SK-N-SH (cell line): ENCODE data around the gene POLDIP3. TPM values are rescaled to one million over a fixed set of nuclear protein-coding genes. Genes with fewer than 3 reads are reported as not detected.

ENCODE experiments used
- CTCF ChIA-PET: fragments of 300-600, 350-600 bp; formaldehyde crosslinking; extraction: SDS; loops from one replicate; lab custom pipeline; 2021; lab: Yijun Ruan, JAX
- POLR2A ChIA-PET: fragments of 350-600 bp; sonication (Branson Sonifier 250); formaldehyde crosslinking; extraction: SDS; loops from one replicate; lab custom pipeline; 2020; ENCODE audit warnings: antibody characterized with exemption, inconsistent platforms; lab: Yijun Ruan, JAX
- DNase-seq: peaks from one replicate; pipeline ENCODE4 v3.0.0; 2012
- H2AFZ ChIP-seq: fragments of 200-600 bp; sonication (generic); 2 replicates; pipeline ENCODE4 v1.8.1; 2016; ENCODE audit warnings: antibody characterized with exemption, mild to moderate bottlenecking, low read depth
- H3F3A ChIP-seq: fragments of 200-600 bp; sonication (generic); replicated peaks from 2 replicates; pipeline ENCODE3; 2016; ENCODE audit warnings: antibody characterized with exemption, mild to moderate bottlenecking; ENCODE audit not compliant: insufficient read depth
- H3K27ac ChIP-seq, 2 experiments: fragments of 200-500 bp in 1 of 2; fragments of 200-600 bp in 1 of 2; sonication (Bioruptor generic) in 1 of 2; sonication (generic), shearing (Covaris generic) in 1 of 2; 2 replicates each; pipeline versions ENCODE4 v1.5.1 to v1.6.1; 2014 to 2016; ENCODE audit warnings: low read depth in 2 of 2, inconsistent platforms in 1 of 2, low read length in 1 of 2, mild to moderate bottlenecking in 1 of 2, mixed read lengths in 1 of 2
- H3K27me3 ChIP-seq: fragments of 200-600 bp; sonication (generic), shearing (Covaris generic); 2 replicates; pipeline ENCODE4 v1.6.1; 2016; ENCODE audit warnings: mixed run types; ENCODE audit not compliant: insufficient read depth
- H3K36me3 ChIP-seq, 2 experiments: fragments of 200-500 bp in 1 of 2; fragments of 200-600 bp in 1 of 2; sonication (Bioruptor generic) in 1 of 2; sonication (generic) in 1 of 2; replicated peaks in 1 of 2; 2 replicates each; pipeline versions ENCODE3 to v1.5.1; 2014 to 2016; ENCODE audit warnings: low read length in 1 of 2, mild to moderate bottlenecking in 1 of 2; ENCODE audit not compliant: insufficient read depth in 2 of 2, control insufficient read depth in 1 of 2
- H3K4me1 ChIP-seq, 2 experiments: fragments of 200-500 bp in 1 of 2; fragments of 200-600 bp in 1 of 2; sonication (Bioruptor generic) in 1 of 2; sonication (generic), shearing (Covaris generic) in 1 of 2; 2 replicates each; pipeline versions ENCODE4 v1.5.1 to v1.6.1; 2014 to 2016; ENCODE audit warnings: low read depth in 1 of 2, low read length in 1 of 2, mixed run types in 1 of 2; ENCODE audit not compliant: insufficient read depth in 2 of 2, control insufficient read depth in 1 of 2
- H3K4me2 ChIP-seq: fragments of 200-600 bp; sonication (generic), shearing (Covaris generic); 2 replicates; pipeline ENCODE4 v1.6.1; 2017; ENCODE audit warnings: mixed run types
- H3K4me3 ChIP-seq, 2 experiments: fragments of 200-500 bp in 1 of 2; fragments of 200-600 bp in 1 of 2; sonication (Bioruptor generic) in 1 of 2; sonication (generic), shearing (Covaris generic) in 1 of 2; 2 replicates each; pipeline versions ENCODE4 v1.5.1 to v1.8.1; 2014 to 2016; ENCODE audit warnings: low read depth in 2 of 2, inconsistent platforms in 1 of 2, low read length in 1 of 2, mild to moderate bottlenecking in 1 of 2, mixed read lengths in 1 of 2, moderate library complexity in 1 of 2
- H3K79me2 ChIP-seq: fragments of 200-600 bp; sonication (generic); 2 replicates; pipeline ENCODE4 v1.8.1; 2017; ENCODE audit warnings: mild to moderate bottlenecking; ENCODE audit not compliant: insufficient read depth
- H3K9ac ChIP-seq: fragments of 200-600 bp; sonication (generic); 2 replicates; pipeline ENCODE4 v1.6.1; 2017; ENCODE audit warnings: mixed run types
- H3K9me2 ChIP-seq: fragments of 200-600 bp; sonication (generic); 2 replicates; pipeline ENCODE4 v1.6.1; 2017; ENCODE audit warnings: mixed run types
- H3K9me3 ChIP-seq: fragments of 200-600 bp; sonication (generic); 2 replicates; pipeline ENCODE4 v1.6.1; 2017; ENCODE audit warnings: mixed run types, mild to moderate bottlenecking, moderate library complexity
- H4K20me1 ChIP-seq: fragments of 200-600 bp; sonication (generic); 2 replicates; pipeline ENCODE4 v1.6.1; 2017; ENCODE audit warnings: mild to moderate bottlenecking, mixed run types; ENCODE audit not compliant: insufficient read depth
- CHD2 ChIP-seq: fragments of 150-350 bp; IDR thresholded peaks from 2 replicates; pipeline ENCODE4 v1.6.1; 2018; ENCODE audit warnings: low read length; ENCODE audit not compliant: partially characterized antibody
- CTCF ChIP-seq: fragments of 200-600 bp; sonication (generic); IDR thresholded peaks from 2 replicates; pipeline ENCODE4 v1.6.1; 2017; ENCODE audit warnings: antibody characterized with exemption, mild to moderate bottlenecking, moderate library complexity
- ELF1 ChIP-seq: IDR thresholded peaks from 2 replicates; pipeline ENCODE4 v1.4.0; 2012
- EP300 ChIP-seq, 2 experiments: IDR thresholded peaks; 2 replicates each; pipeline versions ENCODE4 v1.4.0 to v1.6.1; 2012; ENCODE audit warnings: borderline replicate concordance in 1 of 2, low read depth in 1 of 2, low read length in 1 of 2
- FOXJ3 ChIP-seq: sonication (generic); formaldehyde crosslinking; IDR thresholded peaks from 2 replicates; pipeline ENCODE4 v1.5.1; 2020; ENCODE audit warnings: mild to moderate bottlenecking, missing genetic modification reagents
- FOXM1 ChIP-seq: IDR thresholded peaks from 2 replicates; pipeline ENCODE4 v1.4.0; 2012; ENCODE audit warnings: low read depth, mild to moderate bottlenecking
- GABPA ChIP-seq: IDR thresholded peaks from 2 replicates; pipeline ENCODE4 v1.4.0; 2012; ENCODE audit warnings: low read depth, mild to moderate bottlenecking
- JUND ChIP-seq: IDR thresholded peaks from 2 replicates; pipeline ENCODE4 v1.4.0; 2012
- MXI1 ChIP-seq: IDR thresholded peaks from 2 replicates; pipeline ENCODE4 v1.6.1; 2012; ENCODE audit warnings: mild to moderate bottlenecking, low read depth, low read length, improper control_type of control experiment
- NRF1 ChIP-seq: IDR thresholded peaks from 2 replicates; pipeline ENCODE4 v1.6.1; 2012; ENCODE audit warnings: low read depth, mild to moderate bottlenecking, low read length
- POLR2AphosphoS5 ChIP-seq: IDR thresholded peaks from 2 replicates; pipeline ENCODE4 v1.6.1; 2012; ENCODE audit warnings: low read depth, low read length
- RAD21 ChIP-seq: IDR thresholded peaks from 2 replicates; pipeline ENCODE4 v1.6.1; 2012; ENCODE audit warnings: mild to moderate bottlenecking, low read length
- RCOR1 ChIP-seq: fragments of 150-350 bp; IDR thresholded peaks from 2 replicates; pipeline ENCODE4 v1.6.1; 2017; ENCODE audit warnings: antibody characterized with exemption, low read length
- RXRA ChIP-seq: IDR thresholded peaks from 2 replicates; pipeline ENCODE4 v1.4.0; 2012; ENCODE audit warnings: low read depth, mild to moderate bottlenecking, borderline replicate concordance
- TCF12 ChIP-seq: IDR thresholded peaks from 2 replicates; pipeline ENCODE4 v1.4.0; 2012
- YY1 ChIP-seq: IDR thresholded peaks from 2 replicates; pipeline ENCODE4 v1.4.0; 2012; ENCODE audit warnings: low read depth, mild to moderate bottlenecking
- ZBTB33 ChIP-seq: IDR thresholded peaks from 2 replicates; pipeline ENCODE4 v1.4.0; 2012; ENCODE audit warnings: low read depth, borderline replicate concordance
- WGBS: methylation state at CpG from one replicate; pipeline ENCODE4 v1.1.6; 2017; ENCODE audit warnings: low lambda C conversion rate; 5-methylcytosine and 5-hydroxymethylcytosine counted together
- polyA plus RNA-seq, 3 experiments: library from polyadenylated mRNA; depleted of rRNA; stranded (reverse); fragments of >200 nt; gene quantifications; 2 replicates each; pipeline ENCODE4 v1.2.3, GENCODE V29; 2012
- TF ChIP-seq, protein P1 (sequence below): fragments of 150-350 bp; IDR thresholded peaks from 2 replicates; pipeline ENCODE4 v1.6.1; 2016; ENCODE audit warnings: mild to moderate bottlenecking, low read depth, low read length
- TF ChIP-seq, protein P2 (sequence below): IDR thresholded peaks from 2 replicates; pipeline ENCODE4 v1.4.0; 2012; ENCODE audit warnings: low read depth
- TF ChIP-seq, protein P3 (sequence below): IDR thresholded peaks from 2 replicates; pipeline ENCODE4; 2012
- TF ChIP-seq, protein P4 (sequence below): fragments of 150-350 bp; IDR thresholded peaks from 2 replicates; pipeline ENCODE4 v1.6.1; 2017; ENCODE audit warnings: antibody characterized with exemption, low read length, low read depth, borderline replicate concordance

POLDIP3 gene
- polyA plus RNA-seq, 1 of the 3 experiments (the other 2 are of a cell fraction) = 18.8 TPM

DNA sequence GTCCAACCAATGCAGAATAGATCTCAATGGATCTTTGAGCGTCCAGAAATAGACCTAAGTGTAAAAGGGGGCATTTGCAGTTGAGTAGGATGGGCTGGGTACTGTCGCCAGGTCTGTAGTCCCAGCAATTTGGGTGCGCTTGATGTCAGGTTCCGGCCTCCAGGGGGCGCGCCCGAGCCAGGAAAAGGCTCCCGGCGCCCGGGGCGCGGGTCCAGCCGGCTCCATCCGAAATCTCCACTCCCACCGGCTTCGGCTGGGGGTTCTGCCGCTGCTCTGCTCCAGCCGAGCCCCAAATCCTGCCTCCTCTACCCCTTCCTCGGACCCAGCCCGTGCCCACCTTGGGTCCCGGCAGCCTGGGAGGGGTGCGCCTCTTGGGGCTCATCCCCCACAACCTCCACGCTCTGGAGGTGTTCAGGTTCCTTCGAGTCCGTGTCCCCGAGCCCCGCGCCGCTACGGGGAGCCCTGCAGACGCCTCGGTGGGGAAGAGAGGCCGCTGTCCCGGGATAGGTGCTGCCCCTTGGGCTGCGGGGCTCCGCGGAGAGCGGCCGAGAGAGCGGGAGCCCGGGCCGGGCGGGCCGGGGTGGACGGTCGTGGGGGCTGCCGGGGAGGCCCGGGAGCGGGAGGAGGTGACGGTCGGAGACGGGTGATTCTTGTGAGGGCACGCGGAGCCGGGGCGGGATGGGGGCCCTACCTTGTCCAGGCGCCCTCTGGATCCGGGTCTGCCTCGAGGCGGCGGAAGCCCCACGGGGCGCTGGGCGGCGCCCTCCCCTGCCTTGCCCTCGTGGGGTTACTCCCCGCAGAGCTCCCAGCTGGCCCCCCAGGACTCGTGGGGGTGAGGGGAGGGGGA is 47.5 kb upstream of the POLDIP3 start (continued):
- TF ChIP-seq, protein P1, sequence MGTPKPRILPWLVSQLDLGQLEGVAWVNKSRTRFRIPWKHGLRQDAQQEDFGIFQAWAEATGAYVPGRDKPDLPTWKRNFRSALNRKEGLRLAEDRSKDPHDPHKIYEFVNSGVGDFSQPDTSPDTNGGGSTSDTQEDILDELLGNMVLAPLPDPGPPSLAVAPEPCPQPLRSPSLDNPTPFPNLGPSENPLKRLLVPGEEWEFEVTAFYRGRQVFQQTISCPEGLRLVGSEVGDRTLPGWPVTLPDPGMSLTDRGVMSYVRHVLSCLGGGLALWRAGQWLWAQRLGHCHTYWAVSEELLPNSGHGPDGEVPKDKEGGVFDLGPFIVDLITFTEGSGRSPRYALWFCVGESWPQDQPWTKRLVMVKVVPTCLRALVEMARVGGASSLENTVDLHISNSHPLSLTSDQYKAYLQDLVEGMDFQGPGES = no peak
- TF ChIP-seq GABPA (no peak), MXI1 (no peak), FOXM1 (no peak), CTCF (peak; percentile 69), ELF1 (no peak), YY1 (no peak), TCF12 (no peak)
- TF ChIP-seq, protein P2, sequence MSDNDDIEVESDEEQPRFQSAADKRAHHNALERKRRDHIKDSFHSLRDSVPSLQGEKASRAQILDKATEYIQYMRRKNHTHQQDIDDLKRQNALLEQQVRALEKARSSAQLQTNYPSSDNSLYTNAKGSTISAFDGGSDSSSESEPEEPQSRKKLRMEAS = no peak

DNA sequence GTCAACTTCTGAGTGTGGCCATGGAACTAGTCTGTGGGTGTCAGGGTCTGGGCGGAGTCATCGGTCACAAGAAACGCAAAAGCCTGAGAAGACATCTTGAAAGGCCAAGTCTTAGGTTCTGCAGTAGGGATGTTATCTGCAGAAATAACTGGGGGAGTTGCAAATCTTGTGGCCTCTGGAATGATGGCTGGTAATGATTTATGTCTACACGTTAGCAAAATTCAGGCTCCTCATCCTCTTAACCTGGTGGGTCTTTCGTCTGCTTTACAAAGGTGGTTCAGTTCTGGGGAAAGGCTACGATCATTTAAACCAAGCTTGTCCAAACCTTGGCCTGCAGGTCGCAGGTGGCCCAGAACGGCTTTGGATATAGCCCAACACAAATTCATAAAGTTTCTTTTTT is 41.9 kb upstream of the POLDIP3 start:
- H3K79me2 ChIP-seq = no peaks in the 10 kb centered on the region
- no peak overlapping the region for H3K4me2 ChIP-seq
- no peak overlapping the region for H3K27ac ChIP-seq
- WGBS = 95% methylated on average over 6 of the region's 8 CpGs
- no peak for DNase-seq
- H3K4me3 ChIP-seq = no peak overlapping the region
- H4K20me1 ChIP-seq = no peaks in the 10 kb centered on the region
- no peak overlapping the region for H2AFZ ChIP-seq
- no peaks in the 10 kb centered on the region for H3K36me3 ChIP-seq
- H3K27me3 ChIP-seq = no peaks in the 10 kb centered on the region
- H3K9ac ChIP-seq = no peak overlapping the region
- H3K9me3 ChIP-seq = no peaks in the 10 kb centered on the region
- H3K4me1 ChIP-seq = no peaks in the 10 kb centered on the region
- ChIA-PET POLR2A (no interaction called here), CTCF (no interaction called here)
- no peaks in the 10 kb centered on the region for H3F3A ChIP-seq
- H3K9me2 ChIP-seq = no peaks in the 10 kb centered on the region
- TF ChIP-seq FOXJ3 (CRISPR knock-in tag) = no peak
- TF ChIP-seq RCOR1 = no peak
- TF ChIP-seq, protein P3, sequence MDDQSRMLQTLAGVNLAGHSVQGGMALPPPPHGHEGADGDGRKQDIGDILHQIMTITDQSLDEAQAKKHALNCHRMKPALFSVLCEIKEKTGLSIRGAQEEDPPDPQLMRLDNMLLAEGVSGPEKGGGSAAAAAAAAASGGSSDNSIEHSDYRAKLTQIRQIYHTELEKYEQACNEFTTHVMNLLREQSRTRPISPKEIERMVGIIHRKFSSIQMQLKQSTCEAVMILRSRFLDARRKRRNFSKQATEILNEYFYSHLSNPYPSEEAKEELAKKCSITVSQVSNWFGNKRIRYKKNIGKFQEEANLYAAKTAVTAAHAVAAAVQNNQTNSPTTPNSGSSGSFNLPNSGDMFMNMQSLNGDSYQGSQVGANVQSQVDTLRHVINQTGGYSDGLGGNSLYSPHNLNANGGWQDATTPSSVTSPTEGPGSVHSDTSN = no peak
- TF ChIP-seq ZBTB33 = no peak
- TF ChIP-seq GABPA = no peak
- TF ChIP-seq NRF1 = no peak
- TF ChIP-seq, protein P2 = no peak
- no peak for TF ChIP-seq RXRA
- no peak for TF ChIP-seq YY1
- TF ChIP-seq MXI1 = no peak
- TF ChIP-seq JUND = no peak
- TF ChIP-seq, protein P4, sequence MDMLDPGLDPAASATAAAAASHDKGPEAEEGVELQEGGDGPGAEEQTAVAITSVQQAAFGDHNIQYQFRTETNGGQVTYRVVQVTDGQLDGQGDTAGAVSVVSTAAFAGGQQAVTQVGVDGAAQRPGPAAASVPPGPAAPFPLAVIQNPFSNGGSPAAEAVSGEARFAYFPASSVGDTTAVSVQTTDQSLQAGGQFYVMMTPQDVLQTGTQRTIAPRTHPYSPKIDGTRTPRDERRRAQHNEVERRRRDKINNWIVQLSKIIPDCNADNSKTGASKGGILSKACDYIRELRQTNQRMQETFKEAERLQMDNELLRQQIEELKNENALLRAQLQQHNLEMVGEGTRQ = no peak
- no peak for TF ChIP-seq POLR2AphosphoS5
- no peak for TF ChIP-seq ELF1
- no peak for TF ChIP-seq EP300 (IDR thresholded peaks at IDR 0.05; ENCODE audit: borderline replicate concordance in 1 of 2, low read depth in 1 of 2, low read length in 1 of 2)
- TF ChIP-seq CHD2 = no peak
- TF ChIP-seq RAD21 = no peak
- TF ChIP-seq, protein P1 = no peak
